Measurements from ENCODE around the gene CD58. TPM values are rescaled to one million over a fixed set of nuclear protein-coding genes. Genes with fewer than 3 reads are reported as not detected.

The CD58 gene
- polyA plus RNA-seq, 1 donor (not counting 4 experiments of a cell fraction or from before 2014, with no cell fraction given): 38.6 TPM

GRCh38 chr1:116496380-116496779, 74.4 kb downstream of the CD58 start:
- H3K9me1 ChIP-seq (ENCODE audit: control insufficient read depth, extremely low read depth, insufficient read depth, low read length): no peaks in the 10 kb centered on the region
- H3K9ac ChIP-seq (ENCODE audit: control insufficient read depth, extremely low read depth, insufficient read depth, low read length): no peak overlapping the region
- H3K4me1 ChIP-seq (ENCODE audit: control insufficient read depth, extremely low read depth, insufficient read depth, low read length): peaks cover 8% of the 10 kb centered on the region
- dilution Hi-C loops (cut with MboI; ENCODE audit: extremely low pct_ligation_motif_present, low sequenced_read_pairs): no loop called here
- FAIRE-seq: no peak
- no peak overlapping the region for H3K4me3 ChIP-seq (ENCODE audit: control insufficient read depth in 2 of 3, extremely low read depth in 1 of 3, insufficient read depth in 2 of 3, low read depth in 1 of 3, low read length in 3 of 3)
- no peak overlapping the region for H2AFZ ChIP-seq (ENCODE audit: control insufficient read depth, low read length)
- H3K36me3 ChIP-seq (ENCODE audit: control insufficient read depth in 2 of 2, extremely low read depth in 1 of 2, insufficient read depth in 2 of 2, low read length in 2 of 2): no peaks in the 10 kb centered on the region
- DNase-seq (ENCODE audit: low read depth, low spot score): no peak
- H3K27ac ChIP-seq (ENCODE audit: control insufficient read depth, insufficient read depth, low read length): no peak overlapping the region
- no peaks in the 10 kb centered on the region for H3K79me2 ChIP-seq (ENCODE audit: control insufficient read depth, insufficient read depth, low read length)
- TF ChIP-seq, protein P1, sequence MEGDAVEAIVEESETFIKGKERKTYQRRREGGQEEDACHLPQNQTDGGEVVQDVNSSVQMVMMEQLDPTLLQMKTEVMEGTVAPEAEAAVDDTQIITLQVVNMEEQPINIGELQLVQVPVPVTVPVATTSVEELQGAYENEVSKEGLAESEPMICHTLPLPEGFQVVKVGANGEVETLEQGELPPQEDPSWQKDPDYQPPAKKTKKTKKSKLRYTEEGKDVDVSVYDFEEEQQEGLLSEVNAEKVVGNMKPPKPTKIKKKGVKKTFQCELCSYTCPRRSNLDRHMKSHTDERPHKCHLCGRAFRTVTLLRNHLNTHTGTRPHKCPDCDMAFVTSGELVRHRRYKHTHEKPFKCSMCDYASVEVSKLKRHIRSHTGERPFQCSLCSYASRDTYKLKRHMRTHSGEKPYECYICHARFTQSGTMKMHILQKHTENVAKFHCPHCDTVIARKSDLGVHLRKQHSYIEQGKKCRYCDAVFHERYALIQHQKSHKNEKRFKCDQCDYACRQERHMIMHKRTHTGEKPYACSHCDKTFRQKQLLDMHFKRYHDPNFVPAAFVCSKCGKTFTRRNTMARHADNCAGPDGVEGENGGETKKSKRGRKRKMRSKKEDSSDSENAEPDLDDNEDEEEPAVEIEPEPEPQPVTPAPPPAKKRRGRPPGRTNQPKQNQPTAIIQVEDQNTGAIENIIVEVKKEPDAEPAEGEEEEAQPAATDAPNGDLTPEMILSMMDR (optimal IDR thresholded peaks at IDR 0.05 in 1 of 3, IDR thresholded peaks at IDR 0.05 in 1 of 3, conservative IDR thresholded peaks at IDR 0.05 in 1 of 3; ENCODE audit: extremely low read depth in 1 of 3, insufficient read depth in 2 of 3, low read length in 3 of 3): no peak
- TF ChIP-seq EZH2 (IDR thresholded peaks at IDR 0.05; ENCODE audit: low read length): no peak
- no peaks in the 10 kb centered on the region for H4K20me1 ChIP-seq (ENCODE audit: control insufficient read depth, extremely low read depth, insufficient read depth, low read length)
- H3K9me3 ChIP-seq (ENCODE audit: control insufficient read depth, low read depth, low read length): no peaks in the 10 kb centered on the region
- H3K4me2 ChIP-seq (ENCODE audit: control insufficient read depth, extremely low read depth, insufficient read depth, low read depth, low read length): no peak overlapping the region
- H3K27me3 ChIP-seq (ENCODE audit: control insufficient read depth, extremely low read depth, insufficient read depth, low read length): no peaks in the 10 kb centered on the region

- Histone ChIP-seq H3K27ac (ENCODE audit: control insufficient read depth, insufficient read depth, low read length) (no peak overlapping the region), H3K9me3 (ENCODE audit: control insufficient read depth, low read depth, low read length) (no peaks in the 10 kb centered on the region), H3K27me3 (ENCODE audit: control insufficient read depth, extremely low read depth, insufficient read depth, low read length) (no peaks in the 10 kb centered on the region), H2AFZ (ENCODE audit: control insufficient read depth, low read length) (peak overlapping the region; percentile 23), H4K20me1 (ENCODE audit: control insufficient read depth, extremely low read depth, insufficient read depth, low read length) (no peaks in the 10 kb centered on the region), H3K79me2 (ENCODE audit: control insufficient read depth, insufficient read depth, low read length) (no peaks in the 10 kb centered on the region), H3K4me3 (ENCODE audit: control insufficient read depth in 2 of 3, extremely low read depth in 1 of 3, insufficient read depth in 2 of 3, low read depth in 1 of 3, low read length in 3 of 3) (no peak overlapping the region), H3K36me3 (ENCODE audit: control insufficient read depth in 2 of 2, extremely low read depth in 1 of 2, insufficient read depth in 2 of 2, low read length in 2 of 2) (no peaks in the 10 kb centered on the region), H3K9ac (ENCODE audit: control insufficient read depth, extremely low read depth, insufficient read depth, low read length) (no peak overlapping the region), H3K4me1 (ENCODE audit: control insufficient read depth, extremely low read depth, insufficient read depth, low read length) (peaks cover 4% of the 10 kb centered on the region), H3K9me1 (ENCODE audit: control insufficient read depth, extremely low read depth, insufficient read depth, low read length) (no peaks in the 10 kb centered on the region), H3K4me2 (ENCODE audit: control insufficient read depth, extremely low read depth, insufficient read depth, low read depth, low read length) (no peak overlapping the region)
- FAIRE-seq (no peak), DNase-seq (ENCODE audit: low read depth, low spot score) (no peak)
- TF ChIP-seq, protein P1 (optimal IDR thresholded peaks at IDR 0.05 in 1 of 3, IDR thresholded peaks at IDR 0.05 in 1 of 3, conservative IDR thresholded peaks at IDR 0.05 in 1 of 3; ENCODE audit: extremely low read depth in 1 of 3, insufficient read depth in 2 of 3, low read length in 3 of 3): no peak
- TF ChIP-seq EZH2 (IDR thresholded peaks at IDR 0.05; ENCODE audit: low read length): no peak
- dilution Hi-C loops (cut with MboI; ENCODE audit: extremely low pct_ligation_motif_present, low sequenced_read_pairs): no loop called here
Measured at GRCh38 chr1:116495535-116495934, 75.3 kb downstream of the CD58 start.

Data from keratinocyte (primary cell).